NCI-H187 treated with DMSO at 0.1 percent for 48 hours (cell line): ENCODE measurements around the gene DMRTC2.

Experiments
- DNase-seq: peaks from one replicate; lab custom pipeline; 2025; lab: John Stamatoyannopoulos, UW

DMRTC2 gene

GRCh38 chr19:41890936-41891335 is 46.1 kb downstream of the DMRTC2 start:
- DNase-seq: no peak

GRCh38 chr19:41892173-41892902 is 47.5 kb downstream of the DMRTC2 start:
- no peak for DNase-seq

- no peak for DNase-seq
Observed at GRCh38 chr19:41893899-41894298, 49.1 kb downstream of the DMRTC2 start.

- DNase-seq: no peak
Observed at GRCh38 chr19:41894350-41894749, 49.5 kb downstream of the DMRTC2 start.

GRCh38 chr19:41895745-41896580 is 51.1 kb downstream of the DMRTC2 start:
- no peak for DNase-seq

- DNase-seq: no peak
Observed at GRCh38 chr19:41896581-41896942, 51.7 kb downstream of the DMRTC2 start.

GRCh38 chr19:41897181-41897580 is 52.3 kb downstream of the DMRTC2 start:
- no peak for DNase-seq

- no peak for DNase-seq
Observed at GRCh38 chr19:41897820-41898219, 53.0 kb downstream of the DMRTC2 start.

- no peak for DNase-seq
Observed at GRCh38 chr19:41898235-41898634, 53.4 kb downstream of the DMRTC2 start.
